GM19463 (cell line): ENCODE results near the gene FNTB.
A peak's percentile ranks its signal among the peaks of the same experiment; 100 is the strongest.

Experiments used
- ATAC-seq: cut with Tn5 transposase; IDR thresholded peaks from one replicate; pipeline ENCODE4 v1.9.1; 2021; ENCODE audit warnings: mild to moderate bottlenecking, moderate library complexity; ENCODE audit not compliant: unreplicated experiment

FNTB gene

GRCh38 chr14:64986648-64987437 lies at the start of gene FNTB:
Gene FNTB, plus strand, starts transcription at chr14:64986895. Its CDS starts 59 bp downstream, at chr14:64986954.
- peak; percentile 95 for ATAC-seq

GRCh38 chr14:64937171-64937820 lies 49.4 kb upstream of the FNTB start:
- ATAC-seq = no peak

DNA sequence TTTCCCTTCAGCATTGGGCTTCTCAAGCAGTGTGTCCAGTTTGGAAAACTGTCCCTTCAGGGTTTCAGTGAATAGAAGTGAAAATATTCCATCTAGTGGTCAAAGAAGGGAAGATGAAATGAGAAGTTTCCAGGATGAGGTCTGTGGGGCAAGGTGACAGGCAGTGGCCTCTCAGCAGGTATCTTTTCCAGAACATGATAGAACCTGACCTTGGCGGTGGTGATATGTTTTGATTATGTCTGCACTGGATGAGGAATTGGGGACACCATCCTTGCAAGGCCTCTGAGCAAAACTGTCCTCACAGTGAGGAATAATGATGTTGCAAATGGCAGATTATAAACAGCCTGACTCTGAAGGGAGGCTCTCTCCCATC lies 48.9 kb upstream of the FNTB start:
- ATAC-seq = no peak

GRCh38 chr14:64938972-64939816 lies 47.5 kb upstream of the FNTB start:
- no peak for ATAC-seq

GRCh38 chr14:64939817-64940190 lies 46.9 kb upstream of the FNTB start:
- ATAC-seq = no peak

GRCh38 chr14:64940336-64940910 lies 46.3 kb upstream of the FNTB start:
- no peak for ATAC-seq

DNA sequence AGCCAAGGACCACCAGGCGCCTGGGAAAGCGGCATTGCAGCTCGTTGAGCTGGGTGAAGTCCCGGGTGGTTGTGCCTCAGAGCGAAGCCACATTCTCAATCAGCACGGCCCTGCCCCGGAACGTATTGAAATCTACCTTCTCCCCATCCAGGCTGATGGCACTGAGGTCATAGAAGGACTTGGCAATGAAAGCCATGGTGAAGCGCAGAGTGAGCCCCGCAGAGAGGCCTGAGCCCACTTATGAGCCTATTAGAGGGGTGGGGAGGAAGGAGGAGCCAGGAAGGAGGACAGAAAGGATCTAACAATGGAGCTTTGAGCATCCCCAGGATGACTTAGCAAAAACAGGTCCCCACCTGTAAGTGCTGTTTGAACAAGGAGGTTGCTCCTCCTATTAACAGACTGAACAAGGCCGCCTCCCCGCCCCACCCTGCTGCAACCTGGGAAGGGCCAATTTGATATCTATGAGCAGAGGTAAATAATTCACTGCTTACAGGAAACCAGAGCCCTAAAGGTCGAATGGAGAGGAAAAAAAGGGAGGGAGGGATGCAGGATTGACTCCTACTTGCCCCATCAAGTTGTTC lies 44.1 kb upstream of the FNTB start, which contains the start of gene GPX2:
Gene GPX2, minus strand, starts transcription at position 215 of the 581 bp plus-strand sequence. Its CDS starts 19 bp downstream, at position 196.
- no peak for ATAC-seq

DNA sequence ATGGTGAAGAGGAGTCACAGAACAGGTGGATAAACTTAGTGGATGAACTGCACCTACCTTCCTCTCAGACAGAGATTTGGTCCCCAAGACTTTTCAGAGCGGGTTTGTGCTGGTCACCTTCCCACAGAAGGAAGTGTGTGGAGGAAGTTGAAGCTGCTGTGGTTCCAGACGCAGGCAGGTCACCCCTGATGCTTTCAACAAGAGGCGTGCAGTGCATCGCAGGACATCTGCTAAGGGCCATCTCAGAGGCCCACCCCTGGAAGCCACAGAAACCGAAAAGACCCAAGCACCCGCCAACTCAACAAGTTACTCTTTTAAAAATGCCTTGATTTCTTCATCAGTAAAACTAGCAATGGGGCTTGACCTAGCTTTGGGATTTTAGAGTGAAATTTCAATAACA lies 43.1 kb upstream of the FNTB start:
- ATAC-seq = no peak

DNA sequence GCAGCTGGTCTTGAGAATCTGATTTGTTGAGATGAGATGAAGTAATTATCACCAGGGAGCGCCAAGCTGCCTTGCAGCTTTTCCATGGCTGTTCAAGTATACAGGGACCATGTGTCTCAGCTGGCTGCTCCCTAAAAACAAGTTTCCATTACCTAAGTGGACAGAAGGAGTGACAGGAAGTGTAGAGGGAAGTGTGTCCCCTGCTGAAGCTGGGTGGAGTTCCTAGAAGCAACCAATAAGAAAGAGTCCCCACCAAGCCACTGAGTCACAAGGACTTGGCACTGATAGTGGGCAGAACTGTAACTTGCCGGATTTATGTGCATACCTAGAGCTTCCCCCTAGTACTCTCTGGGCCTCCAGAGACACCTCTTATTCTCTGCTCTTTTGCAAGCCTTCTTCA lies 42.7 kb upstream of the FNTB start:
- no peak for ATAC-seq

- ATAC-seq = no peak
Observed at GRCh38 chr14:64944861-64945260, 41.8 kb upstream of the FNTB start.

GRCh38 chr14:64945431-64946178 lies 41.1 kb upstream of the FNTB start:
- no peak for ATAC-seq

- no peak for ATAC-seq
Observed at GRCh38 chr14:64946310-64947045, 40.2 kb upstream of the FNTB start.

DNA sequence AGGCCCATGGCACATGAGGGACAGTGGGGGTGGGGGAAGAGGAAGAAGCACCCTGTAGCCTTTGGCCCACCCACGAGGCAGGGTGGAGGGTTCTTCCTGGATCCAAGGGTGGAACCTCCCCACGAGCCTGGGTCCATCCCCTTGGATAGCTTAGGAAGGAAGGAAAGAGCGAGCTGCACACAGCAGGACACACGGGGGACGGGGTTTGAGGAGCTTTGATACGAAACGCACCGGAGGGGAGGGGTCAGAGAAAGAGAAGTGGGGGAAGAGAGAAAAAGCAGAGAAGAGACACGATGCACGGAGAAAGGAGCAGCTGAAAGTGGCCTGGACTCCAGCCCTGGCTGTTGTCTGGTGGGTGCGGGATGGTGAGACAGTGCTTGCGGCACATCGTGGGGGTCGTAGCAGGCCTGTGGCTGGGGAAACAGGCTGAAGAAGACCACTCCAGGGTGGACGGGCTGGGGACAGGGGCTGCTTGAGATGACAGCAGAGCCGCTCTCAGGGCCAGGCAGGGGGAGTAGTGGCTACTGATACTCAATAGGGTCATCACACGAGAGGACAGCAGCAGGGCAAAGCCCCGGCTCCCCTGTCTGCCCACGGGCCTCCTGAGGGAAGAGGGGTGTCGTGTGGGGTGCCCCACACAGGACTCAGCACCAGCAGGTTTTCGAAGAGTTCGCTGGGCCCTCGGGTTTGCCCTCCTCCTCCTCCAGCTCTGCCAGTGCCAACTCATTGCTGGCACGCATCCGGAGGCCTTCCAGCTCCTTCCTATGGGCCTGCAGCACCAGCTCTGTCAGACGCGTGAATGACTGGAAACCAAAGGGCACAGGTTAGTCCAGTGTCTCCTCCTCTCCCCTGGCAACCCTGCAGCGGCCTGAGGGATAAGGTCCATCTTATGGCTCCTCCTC lies 38.7 kb upstream of the FNTB start:
- ATAC-seq = no peak

GRCh38 chr14:64948612-64949210 lies 38.0 kb upstream of the FNTB start:
- ATAC-seq = no peak

- ATAC-seq = no peak
Observed at GRCh38 chr14:64950889-64951288, 35.8 kb upstream of the FNTB start.

GRCh38 chr14:64951291-64951690 lies 35.4 kb upstream of the FNTB start:
- no peak for ATAC-seq

GRCh38 chr14:64951724-64952123 lies 35.0 kb upstream of the FNTB start:
- ATAC-seq = no peak
